ENCODE measurements around the gene ABHD2. TPM values are rescaled to one million over a fixed set of nuclear protein-coding genes. Genes with fewer than 3 reads are reported as not detected.

ABHD2 gene
- total RNA-seq, 1 donor from 2014 or later = 48.8 TPM

GRCh38 chr15:89205991-89206585, 117.8 kb downstream of the ABHD2 start:
- no peaks in the 10 kb centered on the region for H3K9me3 Mint-ChIP-seq
- H3K27me3 Mint-ChIP-seq = peaks cover 6% of the 10 kb centered on the region
- H3K27ac Mint-ChIP-seq = no peak overlapping the region
- intact Hi-C loops (cut with micrococcal nuclease) = loop anchor here (2.0 kb wide), 2 partner anchors 37 to 351 kb away; partner anchors contain the start of gene FANCI
- POLR2A ChIA-PET = no interaction called here
- DNase-seq (no peak), ATAC-seq (ENCODE audit: low read depth) (no peak)
- H3K4me1 Mint-ChIP-seq = peaks cover 6% of the 10 kb centered on the region
- TF ChIP-seq, protein P1, sequence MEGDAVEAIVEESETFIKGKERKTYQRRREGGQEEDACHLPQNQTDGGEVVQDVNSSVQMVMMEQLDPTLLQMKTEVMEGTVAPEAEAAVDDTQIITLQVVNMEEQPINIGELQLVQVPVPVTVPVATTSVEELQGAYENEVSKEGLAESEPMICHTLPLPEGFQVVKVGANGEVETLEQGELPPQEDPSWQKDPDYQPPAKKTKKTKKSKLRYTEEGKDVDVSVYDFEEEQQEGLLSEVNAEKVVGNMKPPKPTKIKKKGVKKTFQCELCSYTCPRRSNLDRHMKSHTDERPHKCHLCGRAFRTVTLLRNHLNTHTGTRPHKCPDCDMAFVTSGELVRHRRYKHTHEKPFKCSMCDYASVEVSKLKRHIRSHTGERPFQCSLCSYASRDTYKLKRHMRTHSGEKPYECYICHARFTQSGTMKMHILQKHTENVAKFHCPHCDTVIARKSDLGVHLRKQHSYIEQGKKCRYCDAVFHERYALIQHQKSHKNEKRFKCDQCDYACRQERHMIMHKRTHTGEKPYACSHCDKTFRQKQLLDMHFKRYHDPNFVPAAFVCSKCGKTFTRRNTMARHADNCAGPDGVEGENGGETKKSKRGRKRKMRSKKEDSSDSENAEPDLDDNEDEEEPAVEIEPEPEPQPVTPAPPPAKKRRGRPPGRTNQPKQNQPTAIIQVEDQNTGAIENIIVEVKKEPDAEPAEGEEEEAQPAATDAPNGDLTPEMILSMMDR (IDR thresholded peaks at IDR 0.05) = no peak
- CTCF ChIA-PET = interaction anchor here (0.6 to 1.6 kb wide), 19 partner anchors 9 to 348 kb away, joined by 3 to 17 read pairs (median 3); no protein-coding TSS in a partner anchor
- peaks cover 8% of the 10 kb centered on the region for H3K36me3 Mint-ChIP-seq (ENCODE audit: low read depth)
- no peak overlapping the region for H3K4me3 Mint-ChIP-seq

- DNase-seq (peak; percentile 64), ATAC-seq (ENCODE audit: low read depth) (peak; percentile 99)
- Mint-ChIP-seq H3K27ac (no peak overlapping the region), H3K4me1 (peaks cover 6% of the 10 kb centered on the region), H3K36me3 (ENCODE audit: low read depth) (peaks cover under 1% of the 10 kb centered on the region), H3K9me3 (no peaks in the 10 kb centered on the region), H3K4me3 (no peak overlapping the region), H3K27me3 (peaks cover 6% of the 10 kb centered on the region)
- TF ChIP-seq, protein P1 (IDR thresholded peaks at IDR 0.05) = peak; percentile 91
- ChIA-PET POLR2A (interaction anchor here (0.7 kb wide), 1 partner anchor 215 kb away, joined by 4 read pairs; no protein-coding TSS in a partner anchor), CTCF (interaction anchor here (0.6 to 1.6 kb wide), 20 partner anchors 8 to 347 kb away, joined by 3 to 17 read pairs (median 3); no protein-coding TSS in a partner anchor)
- intact Hi-C loops (cut with micrococcal nuclease) = loop anchor here (1.0 to 2.0 kb wide), 4 partner anchors 36 to 350 kb away; partner anchors contain the start of gene FANCI
Observed at GRCh38 chr15:89206908-89207331, 118.7 kb downstream of the ABHD2 start.

GRCh38 chr15:89208256-89208655, 120.0 kb downstream of the ABHD2 start:
- CTCF ChIA-PET = no interaction called here
- no peak overlapping the region for H3K27ac Mint-ChIP-seq
- TF ChIP-seq, protein P1 (IDR thresholded peaks at IDR 0.05) = no peak
- H3K4me1 Mint-ChIP-seq = peaks cover 6% of the 10 kb centered on the region
- no peak for ATAC-seq (ENCODE audit: low read depth)
- no peak overlapping the region for H3K4me3 Mint-ChIP-seq
- H3K27me3 Mint-ChIP-seq = peaks cover 6% of the 10 kb centered on the region
- POLR2A ChIA-PET = no interaction called here
- intact Hi-C loops (cut with micrococcal nuclease) = no loop called here
- H3K36me3 Mint-ChIP-seq (ENCODE audit: low read depth) = no peaks in the 10 kb centered on the region
- H3K9me3 Mint-ChIP-seq = no peaks in the 10 kb centered on the region
- DNase-seq = no peak

GRCh38 chr15:89209057-89209456, 120.8 kb downstream of the ABHD2 start:
- Mint-ChIP-seq H3K27ac (no peak overlapping the region), H3K36me3 (ENCODE audit: low read depth) (no peaks in the 10 kb centered on the region), H3K4me1 (peaks cover 6% of the 10 kb centered on the region), H3K27me3 (peaks cover 6% of the 10 kb centered on the region), H3K4me3 (no peak overlapping the region), H3K9me3 (no peaks in the 10 kb centered on the region)
- CTCF ChIA-PET = no interaction called here
- POLR2A ChIA-PET = no interaction called here
- DNase-seq = no peak
- TF ChIP-seq, protein P1 (IDR thresholded peaks at IDR 0.05) = no peak
- ATAC-seq (ENCODE audit: low read depth) = no peak
- intact Hi-C loops (cut with micrococcal nuclease) = no loop called here

DNA sequence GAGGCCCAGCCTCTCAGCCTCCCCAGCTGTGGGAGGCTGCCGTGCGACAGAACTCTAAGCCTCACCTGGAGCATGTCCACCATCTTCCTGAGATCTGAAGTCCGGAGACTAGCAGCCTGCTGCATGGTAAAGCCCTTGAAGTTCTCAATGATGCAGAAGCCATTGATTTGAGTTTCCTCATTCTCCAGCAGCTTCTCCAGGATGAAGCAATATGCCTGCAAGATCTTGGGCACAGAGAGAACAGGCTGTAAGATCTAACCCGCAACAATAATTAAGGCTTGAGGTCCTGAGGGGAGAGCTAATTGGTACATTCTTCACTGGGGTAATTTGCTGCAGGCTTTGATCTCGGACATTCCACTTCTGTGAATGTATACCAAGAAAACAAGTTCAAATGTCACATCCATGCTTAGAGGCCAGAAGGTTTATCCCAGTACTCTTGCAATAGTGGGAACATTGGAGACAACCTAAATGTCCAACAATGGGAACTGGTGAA, 123.5 kb downstream of the ABHD2 start:
- Mint-ChIP-seq H3K27ac (no peak overlapping the region), H3K9me3 (no peaks in the 10 kb centered on the region), H3K36me3 (ENCODE audit: low read depth) (no peaks in the 10 kb centered on the region), H3K27me3 (peaks cover 6% of the 10 kb centered on the region), H3K4me3 (no peak overlapping the region), H3K4me1 (peaks cover 5% of the 10 kb centered on the region)
- ChIA-PET POLR2A (no interaction called here), CTCF (no interaction called here)
- DNase-seq = no peak
- TF ChIP-seq, protein P1 (IDR thresholded peaks at IDR 0.05) = no peak
- ATAC-seq (ENCODE audit: low read depth) = no peak
- intact Hi-C loops (cut with micrococcal nuclease) = no loop called here

All from activated B cell treated with CpG ODN at 0.5 μM for 24 hours (primary cell).